Transverse colon (tissue), 4 donors: Measurements from ENCODE around the gene HTR3B. TPM values are rescaled to one million over a fixed set of nuclear protein-coding genes. Genes with fewer than 3 reads are reported as not detected.
A peak's percentile ranks its signal among the peaks of the same experiment; 100 is the strongest.
"Not testable (repeated sequence)": the region's sequence is repeated elsewhere in the genome, so short reads cannot be mapped to it uniquely, and the experiment has no call there.

Experiments used
- DNase-seq: peaks from one replicate; pipeline ENCODE4 v3.0.0-alpha.2; 2019
- H3K27ac ChIP-seq, 4 donors: fragments of 200-600 bp; sonication (generic); 2 replicates each; pipeline ENCODE4 v1.5.1; 2016 to 2018; ENCODE audit warnings: inconsistent platforms in 4 of 4
- H3K27me3 ChIP-seq: fragments of 200-600 bp; sonication (generic); 2 replicates; pipeline ENCODE4 v1.5.1; 2017; ENCODE audit warnings: inconsistent platforms
- H3K36me3 ChIP-seq, 4 donors: fragments of 200-600 bp; sonication (generic); 2 replicates each; pipeline ENCODE4 v1.5.1; 2017 to 2019; ENCODE audit warnings: inconsistent platforms in 4 of 4
- H3K4me1 ChIP-seq, 4 donors: fragments of 200-600 bp; sonication (generic); 2 replicates each; pipeline ENCODE4 v1.5.1; 2017 to 2020; ENCODE audit warnings: inconsistent platforms in 4 of 4
- H3K4me3 ChIP-seq, 4 donors: fragments of 200-600 bp; sonication (generic); 1 replicate in 1 of 4; 2 replicates in 3 of 4; pipeline versions ENCODE4 v1.5.1 to v1.6.1; 2017 to 2019; ENCODE audit warnings: inconsistent platforms in 4 of 4
- H3K9me3 ChIP-seq, 2 donors: fragments of 200-600 bp; sonication (generic); 2 replicates each; pipeline ENCODE4 v1.5.1; 2017 to 2019; ENCODE audit warnings: inconsistent platforms in 2 of 2
- EP300 ChIP-seq: sonication (generic); formaldehyde crosslinking; IDR thresholded peaks from one replicate; pipeline ENCODE4 v1.6.1; 2017; ENCODE audit warnings: antibody characterized with exemption, low read depth
- POLR2A ChIP-seq: fragments of 450-650 bp; IDR thresholded peaks from one replicate; pipeline ENCODE4 v1.6.1; 2016; ENCODE audit warnings: antibody characterized with exemption, mild to moderate bottlenecking, moderate library complexity
- POLR2AphosphoS5 ChIP-seq, 3 donors: sonication (generic); formaldehyde crosslinking; IDR thresholded peaks; one replicate each; pipeline ENCODE4 v1.6.1; 2016; ENCODE audit warnings: antibody characterized with exemption in 3 of 3
- WGBS, 2 donors: methylation state at CpG; one replicate each; pipeline ENCODE4 v1.1.5; 2018; ENCODE audit warnings: low coverage in 1 of 2; 5-methylcytosine and 5-hydroxymethylcytosine counted together
- in situ Hi-C, 4 donors: fragments of 200-750 bp; cut with MboI; loops; one replicate each; pipeline versions ENCODE4 v1.15.0 to v1.15.1; 2017; ENCODE audit warnings: low sequenced_read_pairs in 3 of 4, low pct_ligation_motif_present in 1 of 4, low pct_unique_long_range_greater_than_20kb in 1 of 4
- intact Hi-C: fragments of 100-400 bp; cut with DNase I; formaldehyde crosslinking; loops from one replicate; pipeline ENCODE4 v1.15.1; 2023; ENCODE audit warnings: low total_unique reads
- total RNA-seq, 4 donors: library from RNA; depleted of rRNA; stranded (reverse); fragments of >200 nt; gene quantifications; one replicate each; pipeline ENCODE4 v1.1.0, GENCODE V29; 2016
- TF ChIP-seq, protein P1 (sequence below), 5 experiments: fragments of 200-600 bp in 3 of 5; fragments of 450-650 bp in 2 of 5; sonication (generic) in 3 of 5; IDR thresholded peaks; 1 replicate in 2 of 5; 2 replicates in 3 of 5; pipeline ENCODE4 v1.5.1; 2016 to 2017; ENCODE audit warnings: antibody characterized with exemption in 5 of 5, inconsistent platforms in 3 of 5, mild to moderate bottlenecking in 2 of 5, moderate library complexity in 1 of 5

HTR3B gene
- total RNA-seq, 4 donors from 2014 or later, result 0.14 TPM; not detected in 3

DNA sequence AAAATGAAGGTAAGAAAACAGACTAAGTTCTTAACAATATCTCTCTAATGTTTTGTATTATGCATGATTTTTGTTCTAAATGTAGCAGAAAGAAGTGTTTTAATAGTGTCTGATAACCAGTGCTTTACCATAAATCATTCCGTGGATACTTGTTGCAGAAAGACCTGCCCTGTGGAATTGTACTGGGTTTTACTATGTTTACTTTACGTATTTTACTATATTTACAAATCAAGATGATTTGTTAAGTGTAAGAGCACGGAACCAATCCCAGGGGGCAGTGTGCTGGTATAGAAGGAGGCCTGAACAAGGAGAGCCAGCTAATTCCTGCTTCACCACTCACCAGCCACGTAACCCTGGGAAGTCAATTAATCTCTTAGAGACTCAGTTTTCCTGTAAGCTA lies 1.4 kb downstream of the HTR3B start:
- in situ Hi-C loops (loop anchor here in 1 of 4 donors (10.0 kb wide), 1 partner anchor 349 kb away; no protein-coding TSS in a partner anchor), intact Hi-C loops (no loop called here)
- H3K36me3 ChIP-seq, result no peaks in the 10 kb centered on the region
- WGBS, 2 donors, result 36 to 44% methylated on average over 4 of the region's 4 CpGs
- peaks cover 9% of the 10 kb centered on the region for H3K27me3 ChIP-seq
- H3K27ac ChIP-seq, result peak overlapping the region in 1 of 4 donors; percentile 23
- H3K9me3 ChIP-seq, result no peaks in the 10 kb centered on the region
- peak; percentile 72 for DNase-seq
- H3K4me3 ChIP-seq, result no peak overlapping the region
- H3K4me1 ChIP-seq, result peaks cover 0 to 17% (median 8%) of the 10 kb centered on the region in 4 donors
- TF ChIP-seq EP300 (no peak), POLR2A (no peak), POLR2AphosphoS5 (IDR thresholded peaks at IDR 0.05) (peak; percentile 4 to 32 (median 7))
- TF ChIP-seq, protein P1, sequence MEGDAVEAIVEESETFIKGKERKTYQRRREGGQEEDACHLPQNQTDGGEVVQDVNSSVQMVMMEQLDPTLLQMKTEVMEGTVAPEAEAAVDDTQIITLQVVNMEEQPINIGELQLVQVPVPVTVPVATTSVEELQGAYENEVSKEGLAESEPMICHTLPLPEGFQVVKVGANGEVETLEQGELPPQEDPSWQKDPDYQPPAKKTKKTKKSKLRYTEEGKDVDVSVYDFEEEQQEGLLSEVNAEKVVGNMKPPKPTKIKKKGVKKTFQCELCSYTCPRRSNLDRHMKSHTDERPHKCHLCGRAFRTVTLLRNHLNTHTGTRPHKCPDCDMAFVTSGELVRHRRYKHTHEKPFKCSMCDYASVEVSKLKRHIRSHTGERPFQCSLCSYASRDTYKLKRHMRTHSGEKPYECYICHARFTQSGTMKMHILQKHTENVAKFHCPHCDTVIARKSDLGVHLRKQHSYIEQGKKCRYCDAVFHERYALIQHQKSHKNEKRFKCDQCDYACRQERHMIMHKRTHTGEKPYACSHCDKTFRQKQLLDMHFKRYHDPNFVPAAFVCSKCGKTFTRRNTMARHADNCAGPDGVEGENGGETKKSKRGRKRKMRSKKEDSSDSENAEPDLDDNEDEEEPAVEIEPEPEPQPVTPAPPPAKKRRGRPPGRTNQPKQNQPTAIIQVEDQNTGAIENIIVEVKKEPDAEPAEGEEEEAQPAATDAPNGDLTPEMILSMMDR (IDR thresholded peaks at IDR 0.05), result peak; percentile 11 to 52 (median 44)

DNA sequence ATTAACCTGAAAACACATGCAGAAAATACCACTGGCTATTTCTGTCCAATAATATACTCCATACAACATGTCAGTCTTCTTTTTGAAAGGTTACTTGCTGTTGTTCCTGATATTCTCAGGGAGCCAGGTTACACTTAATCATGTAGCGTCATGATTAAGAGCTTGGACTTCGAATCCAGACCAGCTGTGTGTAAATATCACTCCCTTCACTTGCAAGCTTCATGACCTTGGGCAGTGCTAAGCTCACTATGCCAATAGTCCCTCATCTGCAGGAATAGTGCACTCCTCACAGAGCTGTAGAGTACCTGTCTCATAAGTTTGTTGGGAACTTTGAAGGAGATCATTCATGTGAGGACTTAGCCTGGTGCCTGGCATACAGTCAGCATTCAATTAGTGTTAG lies 1.9 kb downstream of the HTR3B start:
- intact Hi-C loops, result no loop called here

GRCh38 chr11:113907152-113907551 lies 2.6 kb downstream of the HTR3B start:
- WGBS, 2 donors, result 33 to 58% methylated on average over 1 of the region's 1 CpG
- no peak for DNase-seq
- TF ChIP-seq POLR2A (no peak), POLR2AphosphoS5 (IDR thresholded peaks at IDR 0.05) (no peak), EP300 (no peak)
- TF ChIP-seq, protein P1 (IDR thresholded peaks at IDR 0.05), result no peak
- H3K4me3 ChIP-seq, result no peak overlapping the region
- peaks cover 9% of the 10 kb centered on the region for H3K27me3 ChIP-seq
- no peaks in the 10 kb centered on the region for H3K9me3 ChIP-seq
- no peak overlapping the region for H3K27ac ChIP-seq
- H3K36me3 ChIP-seq, result no peaks in the 10 kb centered on the region
- intact Hi-C loops (no loop called here), in situ Hi-C loops (loop anchor here in 1 of 4 donors (10.0 kb wide), 1 partner anchor 348 kb away; no protein-coding TSS in a partner anchor)
- H3K4me1 ChIP-seq, result peaks cover 0 to 17% (median 8%) of the 10 kb centered on the region in 4 donors

More for the DNA sequence above, 1.9 kb downstream of the HTR3B start:
- 39% methylated on average over 2 of the region's 2 CpGs; no CpG with 5 or more reads in 1 of the 2 donors for WGBS, 2 donors
- H3K4me1 ChIP-seq, result peaks cover 0 to 17% (median 8%) of the 10 kb centered on the region in 4 donors
- TF ChIP-seq, protein P1 (IDR thresholded peaks at IDR 0.05), result no peak
- no peak for TF ChIP-seq POLR2A
- TF ChIP-seq EP300, result no peak
- TF ChIP-seq POLR2AphosphoS5 (IDR thresholded peaks at IDR 0.05), result peak in 1 of 3 donors; percentile 2
- in situ Hi-C loops, result loop anchor here in 1 of 4 donors (10.0 kb wide), 1 partner anchor 348 kb away; no protein-coding TSS in a partner anchor
- H3K36me3 ChIP-seq, result no peaks in the 10 kb centered on the region
- peak overlapping the region in 1 of 4 donors; percentile 23 for H3K27ac ChIP-seq
- no peaks in the 10 kb centered on the region for H3K9me3 ChIP-seq
- peaks cover 9% of the 10 kb centered on the region for H3K27me3 ChIP-seq
- H3K4me3 ChIP-seq, result no peak overlapping the region
- no peak for DNase-seq

DNA sequence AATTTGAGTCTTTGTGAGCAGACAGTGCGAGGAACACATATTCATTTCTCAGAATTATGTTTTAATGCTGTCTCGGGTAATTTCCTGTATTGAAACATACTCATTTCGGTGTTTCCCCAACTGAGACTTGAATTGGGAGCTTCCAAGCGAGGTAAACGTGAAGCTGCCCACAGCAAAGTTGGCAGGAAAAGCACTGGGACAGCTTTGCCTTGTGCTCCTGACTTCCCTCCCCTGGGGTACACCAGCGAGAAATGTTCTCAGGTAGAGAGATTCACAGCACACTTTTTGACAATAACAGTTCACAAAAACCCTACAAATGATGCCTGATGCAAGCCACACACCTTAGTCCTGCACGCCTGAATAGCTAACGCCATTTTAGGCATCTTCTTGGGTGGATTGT lies 3.1 kb downstream of the HTR3B start:
- H3K27ac ChIP-seq, result no peak overlapping the region
- 76 to 77% methylated on average over 6 to 8 of the region's 8 CpGs for WGBS, 2 donors
- peaks cover 0 to 17% (median 8%) of the 10 kb centered on the region in 4 donors for H3K4me1 ChIP-seq
- no peak for DNase-seq
- in situ Hi-C loops, result loop anchor here in 1 of 4 donors (10.0 kb wide), 1 partner anchor 347 kb away; no protein-coding TSS in a partner anchor
- intact Hi-C loops, result no loop called here
- H3K4me3 ChIP-seq, result no peak overlapping the region
- no peaks in the 10 kb centered on the region for H3K9me3 ChIP-seq
- H3K27me3 ChIP-seq, result peaks cover 9% of the 10 kb centered on the region
- no peaks in the 10 kb centered on the region for H3K36me3 ChIP-seq
- TF ChIP-seq EP300, result no peak

DNA sequence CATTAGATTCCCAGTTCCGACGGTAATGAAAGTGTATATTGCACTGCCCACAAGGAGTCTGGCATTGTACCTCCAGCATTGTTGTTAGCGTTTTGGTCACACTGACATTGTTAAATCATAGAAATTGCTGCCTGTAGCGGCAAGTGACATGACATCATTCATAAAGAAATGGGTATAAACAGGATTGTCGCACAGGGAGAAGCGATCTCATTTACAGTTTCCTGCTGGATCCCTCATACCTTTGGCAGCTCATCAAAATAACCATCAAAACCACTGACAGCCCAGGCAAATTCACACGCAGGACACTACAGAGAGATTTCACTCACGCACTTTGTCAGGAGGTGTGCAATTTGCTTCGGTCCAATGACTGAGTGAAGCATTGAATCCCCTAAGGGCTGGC lies 3.5 kb downstream of the HTR3B start:
- in situ Hi-C loops (loop anchor here in 1 of 4 donors (10.0 kb wide), 1 partner anchor 347 kb away; no protein-coding TSS in a partner anchor), intact Hi-C loops (no loop called here)
- DNase-seq, result no peak
- peaks cover 0 to 17% (median 8%) of the 10 kb centered on the region in 4 donors for H3K4me1 ChIP-seq
- H3K27me3 ChIP-seq, result peaks cover 9% of the 10 kb centered on the region
- no peak for TF ChIP-seq POLR2AphosphoS5 (IDR thresholded peaks at IDR 0.05)
- TF ChIP-seq, protein P1 (IDR thresholded peaks at IDR 0.05), result no peak
- no peak for TF ChIP-seq EP300
- TF ChIP-seq POLR2A, result no peak
- H3K4me3 ChIP-seq, result no peak overlapping the region
- 73 to 76% methylated on average over 2 to 9 of the region's 9 CpGs for WGBS, 2 donors
- H3K27ac ChIP-seq, result no peak overlapping the region
- H3K36me3 ChIP-seq, result no peaks in the 10 kb centered on the region
- no peaks in the 10 kb centered on the region for H3K9me3 ChIP-seq

- H3K9me3 ChIP-seq, H3K27ac ChIP-seq, H3K4me1 ChIP-seq, H3K36me3 ChIP-seq, H3K4me3 ChIP-seq, H3K27me3 ChIP-seq, in situ Hi-C loops, intact Hi-C loops, DNase-seq: not testable (repeated sequence)
- 93 to 100% methylated on average over 3 to 9 of the region's 9 CpGs for WGBS, 2 donors
Observed at GRCh38 chr11:113911491-113911890, 6.9 kb downstream of the HTR3B start.
